ENCODE results near the gene PHTF2. TPM values are rescaled to one million over a fixed set of nuclear protein-coding genes. Genes with fewer than 3 reads are reported as not detected.

The PHTF2 gene
- total RNA-seq, 1 donor from 2014 or later: 38.6 TPM

DNA sequence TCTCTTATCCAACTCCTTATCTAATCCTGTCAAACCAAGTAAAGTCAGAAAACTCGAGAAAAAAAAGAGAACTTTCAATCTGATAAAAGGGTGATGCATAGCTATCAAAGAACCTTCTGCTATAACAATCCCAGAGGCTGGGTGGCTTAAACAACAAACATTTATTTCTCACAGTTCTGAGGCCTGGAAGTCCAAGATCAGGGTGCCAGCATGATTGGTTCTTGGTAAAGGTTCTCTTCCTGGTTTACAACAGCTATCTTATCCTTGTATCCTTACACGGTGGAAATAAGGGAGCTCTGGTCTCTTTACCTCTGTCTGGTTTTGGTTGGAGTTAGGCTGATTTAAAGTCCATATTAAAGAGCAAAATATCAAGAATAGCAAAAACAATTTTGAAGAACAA, 131.9 kb downstream of the PHTF2 start:
- Mint-ChIP-seq H3K9me3 (no peaks in the 10 kb centered on the region), H3K27ac (no peak overlapping the region), H3K4me3 (no peak overlapping the region), H3K36me3 (peaks cover 4% of the 10 kb centered on the region), H3K27me3 (ENCODE audit: insufficient read depth, low read depth) (no peaks in the 10 kb centered on the region), H3K4me1 (no peaks in the 10 kb centered on the region)
- no peaks in the 10 kb centered on the region for H3K36me3 ChIP-seq
- no peaks in the 10 kb centered on the region for H3K9me3 ChIP-seq (ENCODE audit: low read depth)
- H3K4me1 ChIP-seq: no peaks in the 10 kb centered on the region
- no peak overlapping the region for H3K4me3 ChIP-seq
- no peak for DNase-seq (ENCODE audit: low spot score)
- H3F3A ChIP-seq (ENCODE audit: low read depth): no peaks in the 10 kb centered on the region
- H3K4me2 ChIP-seq: no peak overlapping the region
- TF ChIP-seq EZH2phosphoT487 (IDR thresholded peaks at IDR 0.05): no peak
- TF ChIP-seq, protein P1, sequence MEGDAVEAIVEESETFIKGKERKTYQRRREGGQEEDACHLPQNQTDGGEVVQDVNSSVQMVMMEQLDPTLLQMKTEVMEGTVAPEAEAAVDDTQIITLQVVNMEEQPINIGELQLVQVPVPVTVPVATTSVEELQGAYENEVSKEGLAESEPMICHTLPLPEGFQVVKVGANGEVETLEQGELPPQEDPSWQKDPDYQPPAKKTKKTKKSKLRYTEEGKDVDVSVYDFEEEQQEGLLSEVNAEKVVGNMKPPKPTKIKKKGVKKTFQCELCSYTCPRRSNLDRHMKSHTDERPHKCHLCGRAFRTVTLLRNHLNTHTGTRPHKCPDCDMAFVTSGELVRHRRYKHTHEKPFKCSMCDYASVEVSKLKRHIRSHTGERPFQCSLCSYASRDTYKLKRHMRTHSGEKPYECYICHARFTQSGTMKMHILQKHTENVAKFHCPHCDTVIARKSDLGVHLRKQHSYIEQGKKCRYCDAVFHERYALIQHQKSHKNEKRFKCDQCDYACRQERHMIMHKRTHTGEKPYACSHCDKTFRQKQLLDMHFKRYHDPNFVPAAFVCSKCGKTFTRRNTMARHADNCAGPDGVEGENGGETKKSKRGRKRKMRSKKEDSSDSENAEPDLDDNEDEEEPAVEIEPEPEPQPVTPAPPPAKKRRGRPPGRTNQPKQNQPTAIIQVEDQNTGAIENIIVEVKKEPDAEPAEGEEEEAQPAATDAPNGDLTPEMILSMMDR (IDR thresholded peaks at IDR 0.05): no peak
- TF ChIP-seq EZH2 (IDR thresholded peaks at IDR 0.05): no peak
- no peak overlapping the region for H3K27ac ChIP-seq
- H4K20me1 ChIP-seq (ENCODE audit: low read depth): no peaks in the 10 kb centered on the region
- H3K27me3 ChIP-seq: no peaks in the 10 kb centered on the region
- H3K9ac ChIP-seq: no peak overlapping the region
- H3K79me2 ChIP-seq (ENCODE audit: low read depth): no peaks in the 10 kb centered on the region
- no peak overlapping the region for H2AFZ ChIP-seq (replicated peaks)

DNA sequence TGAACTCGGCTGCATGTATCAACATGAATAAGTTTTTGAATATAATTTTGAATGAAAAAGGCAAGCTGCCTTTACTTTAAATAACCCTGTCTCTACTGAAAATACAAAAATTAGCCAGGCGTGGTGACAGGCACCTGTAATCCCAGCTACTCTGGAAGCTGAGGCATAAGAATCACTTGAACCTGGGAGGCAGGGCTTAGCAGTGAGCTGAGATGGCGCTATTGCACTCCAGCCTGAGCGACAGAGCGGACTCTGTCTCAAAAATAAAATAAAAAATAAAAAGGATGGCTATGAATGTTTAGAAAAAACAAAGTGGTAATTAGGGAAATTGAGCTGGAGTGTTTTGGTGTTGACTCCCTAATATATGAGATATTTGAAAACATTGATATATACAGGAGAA, 133.3 kb downstream of the PHTF2 start:
- H3K27ac ChIP-seq: no peak overlapping the region
- no peaks in the 10 kb centered on the region for H3K9me3 Mint-ChIP-seq
- H3K27ac Mint-ChIP-seq: no peak overlapping the region
- TF ChIP-seq EZH2 (IDR thresholded peaks at IDR 0.05): no peak
- no peak for TF ChIP-seq EZH2phosphoT487 (IDR thresholded peaks at IDR 0.05)
- TF ChIP-seq, protein P1 (IDR thresholded peaks at IDR 0.05): no peak
- H3K36me3 ChIP-seq: no peaks in the 10 kb centered on the region
- H3K9me3 ChIP-seq (ENCODE audit: low read depth): no peaks in the 10 kb centered on the region
- no peaks in the 10 kb centered on the region for H3K27me3 Mint-ChIP-seq (ENCODE audit: insufficient read depth, low read depth)
- no peak overlapping the region for H2AFZ ChIP-seq (replicated peaks)
- H3K4me1 Mint-ChIP-seq: no peaks in the 10 kb centered on the region
- no peaks in the 10 kb centered on the region for H3K4me1 ChIP-seq
- DNase-seq (ENCODE audit: low spot score): no peak
- H3K9ac ChIP-seq: no peak overlapping the region
- no peak overlapping the region for H3K4me2 ChIP-seq
- no peaks in the 10 kb centered on the region for H3K79me2 ChIP-seq (ENCODE audit: low read depth)
- no peaks in the 10 kb centered on the region for H3K27me3 ChIP-seq
- peaks cover 4% of the 10 kb centered on the region for H3K36me3 Mint-ChIP-seq
- no peak overlapping the region for H3K4me3 Mint-ChIP-seq
- H3F3A ChIP-seq (ENCODE audit: low read depth): no peaks in the 10 kb centered on the region
- no peak overlapping the region for H3K4me3 ChIP-seq
- H4K20me1 ChIP-seq (ENCODE audit: low read depth): no peaks in the 10 kb centered on the region

DNA sequence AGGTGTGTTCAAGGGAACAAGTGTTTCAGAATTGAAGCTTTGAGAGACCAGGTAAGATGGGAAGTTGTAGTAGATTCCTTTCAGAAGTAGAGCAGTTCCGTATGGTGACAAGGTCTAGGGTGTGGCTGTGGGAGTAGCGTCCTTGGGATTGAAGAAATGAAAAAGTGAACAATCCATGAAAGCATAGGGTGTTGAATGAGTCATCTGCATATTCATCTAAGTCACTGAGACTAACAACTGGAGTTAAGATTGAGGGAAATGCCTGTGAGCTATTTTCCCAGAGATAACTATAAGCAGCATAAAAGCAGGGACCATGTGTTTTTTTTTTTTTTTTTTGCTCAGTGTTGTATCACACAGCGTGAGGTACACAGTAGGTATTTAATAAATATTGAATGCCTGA, 134.8 kb downstream of the PHTF2 start:
- H3K9me3 ChIP-seq (ENCODE audit: low read depth): no peaks in the 10 kb centered on the region

More for the DNA sequence above, 134.8 kb downstream of the PHTF2 start:
- TF ChIP-seq EZH2phosphoT487 (IDR thresholded peaks at IDR 0.05): no peak
- TF ChIP-seq, protein P1 (IDR thresholded peaks at IDR 0.05): no peak
- no peak for TF ChIP-seq EZH2 (IDR thresholded peaks at IDR 0.05)
- no peaks in the 10 kb centered on the region for H3K36me3 ChIP-seq
- no peak overlapping the region for H3K4me2 ChIP-seq
- no peak overlapping the region for H2AFZ ChIP-seq (replicated peaks)
- no peak overlapping the region for H3K4me3 Mint-ChIP-seq
- H3K4me1 ChIP-seq: no peaks in the 10 kb centered on the region
- no peaks in the 10 kb centered on the region for H3K79me2 ChIP-seq (ENCODE audit: low read depth)
- H3K27me3 ChIP-seq: no peaks in the 10 kb centered on the region
- no peaks in the 10 kb centered on the region for H3F3A ChIP-seq (ENCODE audit: low read depth)
- no peaks in the 10 kb centered on the region for H3K4me1 Mint-ChIP-seq
- no peaks in the 10 kb centered on the region for H3K9me3 Mint-ChIP-seq
- H3K27ac Mint-ChIP-seq: no peak overlapping the region
- DNase-seq (ENCODE audit: low spot score): no peak
- H4K20me1 ChIP-seq (ENCODE audit: low read depth): no peaks in the 10 kb centered on the region
- H3K36me3 Mint-ChIP-seq: peaks cover 4% of the 10 kb centered on the region
- H3K4me3 ChIP-seq: no peak overlapping the region
- no peak overlapping the region for H3K27ac ChIP-seq
- no peaks in the 10 kb centered on the region for H3K27me3 Mint-ChIP-seq (ENCODE audit: insufficient read depth, low read depth)
- no peak overlapping the region for H3K9ac ChIP-seq
